Calu3 (cell line): ENCODE measurements around the gene ANO3. TPM values are rescaled to one million over a fixed set of nuclear protein-coding genes. Genes with fewer than 3 reads are reported as not detected.

Source experiments
- BruUV-seq: library from RNA; stranded (reverse); fragments of 400-500 nt; replicated peaks from 2 replicates; lab custom pipeline; 2021; lab: Mats Ljungman, UMichigan
- CTCF ChIA-PET: fragments of 300-600 bp; sonication (Branson Sonifier 250); formaldehyde crosslinking; loops from one replicate; lab custom pipeline; 2022; ENCODE audit warnings: antibody characterized with exemption; lab: Charles Lee
- DNase-seq: peaks from one replicate; pipeline ENCODE4 v3.0.0; 2022
- H3K27ac Mint-ChIP-seq: one replicate; pipeline ENCODE4 v1.8.0; 2022; ENCODE audit warnings: mixed read lengths; ENCODE audit not compliant: unreplicated experiment
- H3K27me3 Mint-ChIP-seq: one replicate; pipeline ENCODE4 v1.8.0; 2022; ENCODE audit warnings: mixed read lengths; ENCODE audit not compliant: unreplicated experiment
- H3K36me3 Mint-ChIP-seq: one replicate; pipeline ENCODE4 v1.8.0; 2022; ENCODE audit warnings: mild to moderate bottlenecking, moderate library complexity, mixed read lengths; ENCODE audit not compliant: insufficient read depth, unreplicated experiment
- H3K4me1 Mint-ChIP-seq: one replicate; pipeline ENCODE4 v1.8.0; 2022; ENCODE audit warnings: mild to moderate bottlenecking, low read depth, mixed read lengths; ENCODE audit not compliant: unreplicated experiment
- H3K4me3 Mint-ChIP-seq: one replicate; pipeline ENCODE4 v1.8.0; 2022; ENCODE audit warnings: mild to moderate bottlenecking, low read depth, moderate library complexity, mixed read lengths; ENCODE audit not compliant: unreplicated experiment
- H3K9me3 Mint-ChIP-seq: one replicate; pipeline ENCODE4 v1.8.0; 2022; ENCODE audit warnings: low read depth, mixed read lengths; ENCODE audit not compliant: unreplicated experiment
- intact Hi-C: fragments of 100-400 bp; cut with micrococcal nuclease; formaldehyde crosslinking; loops from one replicate; pipeline ENCODE4 v1.10.0; 2022; ENCODE audit not compliant: unreplicated experiment
- total RNA-seq: library from RNA; stranded (reverse); gene quantifications from 2 replicates; pipeline ENCODE4 v1.2.3, GENCODE V29; 2022
- TF ChIP-seq, protein P1 (sequence below): fragments of 200-600 bp; IDR thresholded peaks from one replicate; pipeline ENCODE4 v1.8.0; 2022; ENCODE audit warnings: antibody characterized with exemption; ENCODE audit not compliant: unreplicated experiment

ANO3 gene
- total RNA-seq, 1 experiment from 2014 or later, result not detected

DNA sequence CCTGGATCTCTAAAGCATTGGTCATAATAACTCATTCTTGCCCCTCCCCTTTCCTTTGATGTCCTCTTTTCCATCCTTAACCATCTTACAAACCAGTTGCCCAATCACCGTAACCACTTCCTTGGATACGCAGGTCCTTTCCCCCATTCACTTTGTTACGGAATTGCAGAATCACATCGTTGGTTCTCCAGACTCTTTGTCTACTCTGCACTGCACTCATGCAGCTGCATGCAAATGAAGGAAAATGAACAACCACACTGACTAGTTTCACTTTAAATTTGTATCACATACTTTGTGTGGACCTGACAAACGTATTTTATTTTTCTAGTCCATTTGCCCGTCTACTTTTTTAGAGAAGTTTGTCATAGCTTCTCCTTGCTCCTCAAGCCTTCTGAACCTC lies 320.0 kb downstream of the ANO3 start:
- DNase-seq, result no peak
- CTCF ChIA-PET, result no interaction called here
- H3K4me1 Mint-ChIP-seq, result no peaks in the 10 kb centered on the region
- H3K9me3 Mint-ChIP-seq, result no peaks in the 10 kb centered on the region
- intact Hi-C loops, result loop anchor here (2.0 kb wide), 2 partner anchors 101 to 507 kb away; no protein-coding TSS in a partner anchor
- H3K27me3 Mint-ChIP-seq, result peaks cover 11% of the 10 kb centered on the region
- no peak overlapping the region for H3K27ac Mint-ChIP-seq
- BruUV-seq, result no TSS peak
- no peak overlapping the region for H3K4me3 Mint-ChIP-seq
- TF ChIP-seq, protein P1, sequence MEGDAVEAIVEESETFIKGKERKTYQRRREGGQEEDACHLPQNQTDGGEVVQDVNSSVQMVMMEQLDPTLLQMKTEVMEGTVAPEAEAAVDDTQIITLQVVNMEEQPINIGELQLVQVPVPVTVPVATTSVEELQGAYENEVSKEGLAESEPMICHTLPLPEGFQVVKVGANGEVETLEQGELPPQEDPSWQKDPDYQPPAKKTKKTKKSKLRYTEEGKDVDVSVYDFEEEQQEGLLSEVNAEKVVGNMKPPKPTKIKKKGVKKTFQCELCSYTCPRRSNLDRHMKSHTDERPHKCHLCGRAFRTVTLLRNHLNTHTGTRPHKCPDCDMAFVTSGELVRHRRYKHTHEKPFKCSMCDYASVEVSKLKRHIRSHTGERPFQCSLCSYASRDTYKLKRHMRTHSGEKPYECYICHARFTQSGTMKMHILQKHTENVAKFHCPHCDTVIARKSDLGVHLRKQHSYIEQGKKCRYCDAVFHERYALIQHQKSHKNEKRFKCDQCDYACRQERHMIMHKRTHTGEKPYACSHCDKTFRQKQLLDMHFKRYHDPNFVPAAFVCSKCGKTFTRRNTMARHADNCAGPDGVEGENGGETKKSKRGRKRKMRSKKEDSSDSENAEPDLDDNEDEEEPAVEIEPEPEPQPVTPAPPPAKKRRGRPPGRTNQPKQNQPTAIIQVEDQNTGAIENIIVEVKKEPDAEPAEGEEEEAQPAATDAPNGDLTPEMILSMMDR, result no peak
- H3K36me3 Mint-ChIP-seq, result no peaks in the 10 kb centered on the region

DNA sequence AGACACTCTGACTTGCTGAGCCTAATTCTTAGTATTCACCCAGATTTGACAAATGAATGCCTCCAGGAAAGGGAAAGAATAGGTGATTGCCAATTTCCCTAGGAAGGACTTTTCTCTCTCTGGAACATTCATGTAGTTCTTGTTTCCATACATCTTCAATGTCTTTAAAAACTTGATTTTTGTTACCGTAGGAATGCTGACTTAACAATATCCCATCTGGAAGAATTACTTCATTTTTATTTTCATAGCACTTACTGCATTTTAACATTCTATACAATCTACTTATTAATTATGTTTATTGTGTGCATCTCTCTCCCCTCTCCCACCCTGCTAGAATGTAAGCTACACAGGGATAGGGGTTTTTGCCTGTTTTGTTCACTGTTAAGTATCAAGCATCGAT lies 323.4 kb downstream of the ANO3 start:
- intact Hi-C loops, result no loop called here
- TF ChIP-seq, protein P1, result no peak
- no peak for DNase-seq
- no peak overlapping the region for H3K27ac Mint-ChIP-seq
- BruUV-seq, result no TSS peak
- CTCF ChIA-PET, result interaction anchor here (0.7 kb wide), 1 partner anchor 27 kb away, joined by 3 read pairs; no protein-coding TSS in a partner anchor
- no peak overlapping the region for H3K4me3 Mint-ChIP-seq
- peaks cover 2% of the 10 kb centered on the region for H3K27me3 Mint-ChIP-seq
- no peaks in the 10 kb centered on the region for H3K36me3 Mint-ChIP-seq
- no peaks in the 10 kb centered on the region for H3K9me3 Mint-ChIP-seq
- H3K4me1 Mint-ChIP-seq, result no peaks in the 10 kb centered on the region

DNA sequence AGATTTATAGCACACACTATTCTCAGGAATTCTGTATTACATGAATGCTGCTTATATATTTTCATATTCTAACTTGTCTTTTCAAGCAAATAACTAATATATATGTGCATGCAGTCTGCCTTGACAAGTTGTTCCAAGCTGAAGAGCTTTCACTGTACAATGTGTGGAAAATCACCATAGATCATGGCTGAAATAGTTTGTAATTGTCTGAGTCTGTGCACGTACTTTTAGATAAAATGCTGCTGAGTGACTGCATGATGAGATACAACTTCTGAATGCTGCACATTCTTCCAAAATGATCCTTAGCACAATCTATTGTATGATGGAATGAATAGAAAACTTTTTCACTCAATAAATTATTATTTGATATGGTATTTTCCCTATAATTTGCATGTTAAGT lies 331.0 kb downstream of the ANO3 start:
- no TSS peak for BruUV-seq
- CTCF ChIA-PET, result no interaction called here
- H3K27ac Mint-ChIP-seq, result no peak overlapping the region
- no peak overlapping the region for H3K4me3 Mint-ChIP-seq
- H3K9me3 Mint-ChIP-seq, result no peaks in the 10 kb centered on the region
- DNase-seq, result no peak
- intact Hi-C loops, result no loop called here
- no peaks in the 10 kb centered on the region for H3K4me1 Mint-ChIP-seq
- no peaks in the 10 kb centered on the region for H3K27me3 Mint-ChIP-seq
- TF ChIP-seq, protein P1, result no peak
- no peaks in the 10 kb centered on the region for H3K36me3 Mint-ChIP-seq

DNA sequence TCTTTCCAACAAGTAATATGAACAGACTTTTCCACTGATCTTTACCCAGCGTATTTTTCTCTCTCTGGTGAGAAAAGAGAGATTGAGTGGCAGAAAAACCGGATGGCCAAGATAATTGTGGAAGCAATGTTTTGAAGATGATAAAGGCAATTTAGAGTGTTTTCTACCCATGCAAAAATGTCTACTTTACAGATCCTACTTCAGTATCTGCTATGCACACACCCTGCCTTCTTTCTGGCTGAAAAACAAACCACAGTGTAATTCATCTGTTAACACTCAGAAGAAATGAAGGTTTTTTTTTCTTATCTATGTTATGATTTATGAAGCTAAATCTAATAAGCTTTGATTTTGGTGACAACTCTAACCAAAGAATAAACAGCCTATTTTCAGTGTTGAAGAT lies 333.1 kb downstream of the ANO3 start:
- Mint-ChIP-seq H3K4me3 (no peak overlapping the region), H3K27ac (no peak overlapping the region)
- TF ChIP-seq, protein P1, result no peak

More for the DNA sequence above, 333.1 kb downstream of the ANO3 start:
- no peaks in the 10 kb centered on the region for H3K9me3 Mint-ChIP-seq
- no TSS peak for BruUV-seq
- no peak for DNase-seq
- H3K36me3 Mint-ChIP-seq, result no peaks in the 10 kb centered on the region
- H3K27me3 Mint-ChIP-seq, result no peaks in the 10 kb centered on the region
- intact Hi-C loops, result no loop called here
- CTCF ChIA-PET, result no interaction called here
- no peaks in the 10 kb centered on the region for H3K4me1 Mint-ChIP-seq
